Measurements from ENCODE around the gene PLPPR4.

GRCh38 chr1:99292886-99293285 lies 28.6 kb downstream of the PLPPR4 start:
- TF ChIP-seq CTCF (optimal IDR thresholded peaks at IDR 0.05 in 1 of 3, IDR thresholded peaks at IDR 0.05 in 1 of 3, conservative IDR thresholded peaks at IDR 0.05 in 1 of 3; ENCODE audit: extremely low read depth in 1 of 3, insufficient read depth in 2 of 3, low read length in 3 of 3) (no peak), EZH2 (IDR thresholded peaks at IDR 0.05; ENCODE audit: low read length) (no peak)

Data from keratinocyte (primary cell).